Upper lobe of right lung (tissue), 1 donor: ENCODE results near the gene LIN7B. TPM values are rescaled to one million over a fixed set of nuclear protein-coding genes. Genes with fewer than 3 reads are reported as not detected.

ENCODE experiments used
- ATAC-seq: fragments of 200-7000 bp; cut with Tn5 transposase; one replicate; pipeline ENCODE4 v1.9.1; 2020; ENCODE audit warnings: mild to moderate bottlenecking, moderate library complexity
- DNase-seq: peaks from one replicate; pipeline ENCODE4 v3.0.0-alpha.2; 2020
- H3K27ac ChIP-seq: fragments of 200-600 bp; one replicate; pipeline ENCODE4 v1.8.0; 2022
- H3K27me3 ChIP-seq: fragments of 200-600 bp; one replicate; pipeline ENCODE4 v1.8.0; 2022; ENCODE audit warnings: mild to moderate bottlenecking
- H3K36me3 ChIP-seq: fragments of 200-600 bp; one replicate; pipeline ENCODE4 v1.8.0; 2022
- H3K4me1 ChIP-seq: fragments of 200-600 bp; one replicate; pipeline ENCODE4 v1.8.0; 2022
- H3K4me3 ChIP-seq: fragments of 200-600 bp; one replicate; pipeline ENCODE4 v1.8.0; 2022; ENCODE audit warnings: mild to moderate bottlenecking
- H3K9me3 ChIP-seq: fragments of 200-600 bp; one replicate; pipeline ENCODE4 v1.8.0; 2022
- intact Hi-C: fragments of 100-400 bp; cut with DNase I; formaldehyde crosslinking; loops from one replicate; pipeline ENCODE4 v1.11.0; 2022
- total RNA-seq: library from RNA; stranded (reverse); fragmentation: NEBNext Ultra II Directional; extraction: Animal tissue kit (Norgen Biotek cat#: 25700); gene quantifications from one replicate; pipeline ENCODE4 v1.2.1, GENCODE V29; 2021
- TF ChIP-seq, protein P1 (sequence below): fragments of 200-600 bp; IDR thresholded peaks from one replicate; pipeline ENCODE4 v1.8.0; 2022; ENCODE audit warnings: antibody characterized with exemption
- donor health status: DM: no; HTN: yes; CAD: no; lungs with severe emphysema.

LIN7B gene
- total RNA-seq, 1 donor from 2014 or later = 12.2 TPM

DNA sequence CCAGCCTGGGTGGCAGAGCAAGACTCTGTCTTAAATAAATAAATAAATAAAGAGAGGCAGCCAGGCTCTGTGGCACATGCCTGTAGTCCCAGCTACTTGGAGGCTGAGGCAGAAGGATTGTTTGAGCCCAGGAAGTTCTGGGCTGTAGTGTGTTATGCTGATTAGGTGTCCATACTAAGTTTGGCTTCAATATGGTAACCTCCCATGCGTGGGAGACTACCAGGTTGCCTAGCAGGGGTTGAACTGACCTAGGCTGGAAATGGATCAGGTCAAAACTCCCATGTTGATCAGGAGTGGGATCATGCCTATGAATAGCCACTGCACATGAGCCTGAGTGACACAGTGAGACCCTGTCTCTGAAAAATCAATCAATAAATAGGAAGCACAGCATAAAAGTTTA is 32.9 kb upstream of the LIN7B start:
- peaks cover 9% of the 10 kb centered on the region for H3K4me1 ChIP-seq
- H3K27ac ChIP-seq = no peak overlapping the region
- ATAC-seq (no peak), DNase-seq (no peak)
- no peaks in the 10 kb centered on the region for H3K9me3 ChIP-seq
- TF ChIP-seq, protein P1, sequence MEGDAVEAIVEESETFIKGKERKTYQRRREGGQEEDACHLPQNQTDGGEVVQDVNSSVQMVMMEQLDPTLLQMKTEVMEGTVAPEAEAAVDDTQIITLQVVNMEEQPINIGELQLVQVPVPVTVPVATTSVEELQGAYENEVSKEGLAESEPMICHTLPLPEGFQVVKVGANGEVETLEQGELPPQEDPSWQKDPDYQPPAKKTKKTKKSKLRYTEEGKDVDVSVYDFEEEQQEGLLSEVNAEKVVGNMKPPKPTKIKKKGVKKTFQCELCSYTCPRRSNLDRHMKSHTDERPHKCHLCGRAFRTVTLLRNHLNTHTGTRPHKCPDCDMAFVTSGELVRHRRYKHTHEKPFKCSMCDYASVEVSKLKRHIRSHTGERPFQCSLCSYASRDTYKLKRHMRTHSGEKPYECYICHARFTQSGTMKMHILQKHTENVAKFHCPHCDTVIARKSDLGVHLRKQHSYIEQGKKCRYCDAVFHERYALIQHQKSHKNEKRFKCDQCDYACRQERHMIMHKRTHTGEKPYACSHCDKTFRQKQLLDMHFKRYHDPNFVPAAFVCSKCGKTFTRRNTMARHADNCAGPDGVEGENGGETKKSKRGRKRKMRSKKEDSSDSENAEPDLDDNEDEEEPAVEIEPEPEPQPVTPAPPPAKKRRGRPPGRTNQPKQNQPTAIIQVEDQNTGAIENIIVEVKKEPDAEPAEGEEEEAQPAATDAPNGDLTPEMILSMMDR = no peak
- H3K4me3 ChIP-seq = no peak overlapping the region
- no peaks in the 10 kb centered on the region for H3K36me3 ChIP-seq
- intact Hi-C loops = no loop called here
- no peaks in the 10 kb centered on the region for H3K27me3 ChIP-seq

DNA sequence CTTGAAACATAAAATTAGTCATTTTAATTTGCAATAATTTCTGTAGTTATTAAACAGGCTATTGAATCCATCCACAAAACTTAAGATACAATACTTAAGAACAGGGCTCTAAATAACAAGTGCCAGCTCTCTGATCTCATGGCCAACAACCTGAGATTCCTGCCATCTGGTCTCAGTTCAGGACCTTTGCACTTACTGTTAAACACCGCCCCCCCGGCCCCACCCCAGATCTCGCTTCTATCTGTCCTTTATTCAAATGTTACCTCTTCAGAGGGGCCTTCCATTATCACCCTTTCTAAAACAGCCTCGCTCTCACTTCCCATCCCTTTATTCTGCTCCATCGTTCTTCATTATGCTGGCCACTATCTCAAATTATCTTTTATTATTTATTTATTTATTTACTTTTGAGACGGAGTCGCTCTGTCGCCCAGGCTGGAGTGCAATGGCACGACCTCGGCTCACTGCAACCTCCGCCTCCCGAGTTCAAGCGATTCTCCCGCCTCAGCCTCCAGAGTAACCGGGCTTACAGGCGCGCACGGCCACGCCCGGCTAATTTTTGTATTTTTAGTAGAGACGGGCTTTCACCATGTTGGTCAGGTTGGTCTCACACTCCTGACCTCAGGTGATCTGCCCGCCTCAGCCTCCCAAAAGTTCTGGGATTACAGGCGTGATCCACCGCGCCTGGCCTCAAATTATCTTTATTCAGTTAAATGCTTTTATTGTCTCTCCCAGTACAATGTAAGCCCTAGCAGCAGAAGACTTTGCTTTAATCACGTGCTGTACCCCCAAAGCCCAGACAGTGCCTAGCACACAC is 29.8 kb upstream of the LIN7B start:
- ATAC-seq (no peak), DNase-seq (no peak)
- no peaks in the 10 kb centered on the region for H3K9me3 ChIP-seq
- peaks cover 25% of the 10 kb centered on the region for H3K4me1 ChIP-seq
- TF ChIP-seq, protein P1 = no peak
- peaks cover 18% of the 10 kb centered on the region for H3K36me3 ChIP-seq
- H3K4me3 ChIP-seq = peak overlapping the region; percentile 97
- intact Hi-C loops = no loop called here
- H3K27me3 ChIP-seq = no peaks in the 10 kb centered on the region
- peak overlapping the region; percentile 91 for H3K27ac ChIP-seq

DNA sequence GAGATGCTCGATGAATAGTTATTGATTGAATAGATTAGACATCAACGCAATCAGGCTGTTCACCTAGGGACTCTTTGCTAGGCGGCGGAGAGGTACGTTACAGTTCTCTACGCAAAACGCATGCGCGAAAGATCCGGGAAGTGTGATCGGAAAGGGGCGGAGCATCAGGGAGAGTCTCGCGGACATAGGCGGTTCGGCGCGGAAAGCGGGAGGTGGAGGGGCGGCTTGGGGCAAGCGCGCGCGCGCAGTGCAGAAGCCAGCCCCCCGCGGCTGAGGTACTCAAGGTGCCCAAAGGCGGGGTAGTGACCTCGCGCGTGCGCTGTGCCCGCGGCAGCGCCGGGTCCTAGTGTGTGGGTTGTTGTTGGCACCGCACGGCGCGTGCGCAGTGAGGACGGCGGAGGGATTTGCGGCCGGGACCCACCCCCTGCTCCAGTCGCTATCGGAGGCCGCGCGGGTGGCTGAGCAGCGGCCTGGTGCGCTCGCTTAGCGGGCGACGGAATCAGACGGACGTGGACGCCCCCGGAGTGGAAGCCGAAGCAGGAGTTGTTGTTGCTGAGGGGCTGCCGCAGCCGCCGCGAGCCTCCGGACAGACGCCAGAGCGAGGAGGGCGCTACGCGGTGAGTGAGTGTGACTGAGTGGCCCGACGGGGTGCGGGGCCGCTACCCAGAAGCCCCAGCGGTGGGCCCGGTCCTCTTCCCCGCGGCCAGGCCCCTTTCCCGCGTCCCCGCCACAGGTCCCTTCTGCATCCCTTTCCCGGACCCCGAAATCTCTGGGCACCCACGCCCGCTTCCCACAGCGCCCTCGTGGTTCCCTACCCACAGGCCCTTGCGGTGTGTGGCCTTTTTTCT is 28.9 kb upstream of the LIN7B start, which contains the start of gene SNRNP70:
Gene SNRNP70, plus strand, starts transcription at position 432 of the 848 bp plus-strand sequence. CDS start 964 bp downstream, outside the sequence.
- peak within 1 kb of the TSS; percentile 97 for H3K4me3 ChIP-seq
- H3K9me3 ChIP-seq = no peaks in the 10 kb centered on the region
- ATAC-seq = peak; percentile 98
- H3K36me3 ChIP-seq = peaks cover 27% of the 10 kb centered on the region
- intact Hi-C loops = no loop called here
- H3K27me3 ChIP-seq = no peaks in the 10 kb centered on the region
- TF ChIP-seq, protein P1 = no peak
- H3K27ac ChIP-seq = peak within 1 kb of the TSS; percentile 91
- DNase-seq = peak; percentile 100
- peaks cover 25% of the 10 kb centered on the region for H3K4me1 ChIP-seq

DNA sequence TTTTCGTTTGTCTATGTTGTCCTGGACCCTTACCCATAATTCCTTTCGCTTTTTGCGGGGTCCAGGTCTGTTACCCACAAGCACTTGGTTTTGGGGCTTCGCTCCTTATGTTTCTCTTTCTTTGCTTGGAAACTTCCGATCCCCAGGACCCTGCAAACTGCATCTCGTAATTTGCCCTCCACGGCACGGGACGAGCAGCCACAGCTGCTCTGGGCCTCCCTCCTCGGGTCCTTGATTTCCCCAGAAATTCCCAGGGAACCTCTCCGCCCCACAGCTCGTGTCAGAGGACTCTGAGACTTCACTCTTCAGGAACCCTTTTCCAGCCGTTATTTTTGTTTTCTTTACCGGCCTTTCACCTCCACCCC is 28.3 kb upstream of the LIN7B start:
- ATAC-seq (no peak), DNase-seq (no peak)
- Histone ChIP-seq H3K4me1 (peaks cover 25% of the 10 kb centered on the region), H3K4me3 (peak overlapping the region; percentile 97), H3K27me3 (no peaks in the 10 kb centered on the region), H3K36me3 (peaks cover 33% of the 10 kb centered on the region), H3K27ac (peak overlapping the region; percentile 91), H3K9me3 (no peaks in the 10 kb centered on the region)
- TF ChIP-seq, protein P1 = no peak
- intact Hi-C loops = no loop called here

DNA sequence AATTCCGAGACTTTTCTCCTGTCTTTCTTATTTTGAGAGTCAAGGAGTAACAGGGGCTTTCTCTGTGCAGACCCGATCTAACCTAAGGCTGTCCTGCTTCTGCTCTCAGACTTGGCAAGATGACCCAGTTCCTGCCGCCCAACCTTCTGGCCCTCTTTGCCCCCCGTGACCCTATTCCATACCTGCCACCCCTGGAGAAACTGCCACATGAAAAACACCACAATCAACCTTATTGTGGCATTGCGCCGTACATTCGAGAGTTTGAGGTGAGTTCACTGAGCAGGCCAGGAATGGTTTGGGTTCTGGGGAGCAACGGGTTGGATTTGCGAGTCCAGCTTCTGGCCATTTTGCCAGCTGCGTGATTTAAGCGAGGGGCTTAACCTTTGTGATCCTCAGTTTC is 27.9 kb upstream of the LIN7B start:
- Histone ChIP-seq H3K27ac (no peak overlapping the region), H3K4me1 (peaks cover 25% of the 10 kb centered on the region), H3K27me3 (no peaks in the 10 kb centered on the region), H3K9me3 (no peaks in the 10 kb centered on the region), H3K4me3 (peak overlapping the region; percentile 97), H3K36me3 (peaks cover 37% of the 10 kb centered on the region)
- intact Hi-C loops = no loop called here
- ATAC-seq (no peak), DNase-seq (no peak)
- TF ChIP-seq, protein P1 = no peak
